Right cardiac atrium (tissue), 5 donors: Measurements from ENCODE around the gene CTSC. TPM values are rescaled to one million over a fixed set of nuclear protein-coding genes. Genes with fewer than 3 reads are reported as not detected.

Source experiments
- ATAC-seq, 2 donors: fragments of 200-7000 bp; cut with Tn5 transposase; one replicate each; pipeline versions ENCODE4 v1.8.0 to v1.9.1; 2020; ENCODE audit warnings: moderate library complexity in 2 of 2, mild to moderate bottlenecking in 1 of 2
- DNase-seq, 3 donors: peaks; one replicate each; pipeline ENCODE4 v3.0.0-alpha.2; 2020
- H3K27ac ChIP-seq: one replicate; pipeline ENCODE4 v1.5.1; 2013; ENCODE audit warnings: mild to moderate bottlenecking, low read length, control low read depth, moderate library complexity
- H3K27me3 ChIP-seq: one replicate; pipeline ENCODE4 v1.6.1; 2013; ENCODE audit not compliant: control insufficient read depth, insufficient read depth
- H3K4me1 ChIP-seq: one replicate; pipeline ENCODE4 v1.6.1; 2013; ENCODE audit warnings: low read length; ENCODE audit not compliant: control insufficient read depth, insufficient read depth
- H3K4me3 ChIP-seq: one replicate; pipeline ENCODE4 v1.5.1; 2013; ENCODE audit warnings: low read length, control low read depth
- H3K9me3 ChIP-seq: one replicate; pipeline ENCODE4 v1.6.1; 2013; ENCODE audit warnings: low read length; ENCODE audit not compliant: control insufficient read depth
- WGBS: extraction: QIAGEN DNeasy Blood & Tissue Kit; methylation state at CpG from one replicate; pipeline ENCODE4 v1.1.7; 2013; 5-methylcytosine and 5-hydroxymethylcytosine counted together
- intact Hi-C, 4 donors: fragments of 100-400 bp; cut with DNase I; formaldehyde crosslinking; loops; one replicate each; pipeline versions ENCODE4 v1.11.0 to v1.14.0; 2022 to 2023
- polyA plus RNA-seq: library from polyadenylated mRNA; stranded (reverse); fragments of 200-250 nt; gene quantifications from one replicate; pipeline ENCODE4 v1.2.3, GENCODE V29; 2013
- total RNA-seq, 4 donors: library from RNA; stranded (reverse); fragmentation: NEBNext Ultra II Directional; extraction: Animal tissue kit (Norgen Biotek cat#: 25700); gene quantifications; one replicate each; pipeline ENCODE4 v1.2.1, GENCODE V29; 2021
- donor health status: healthy with polysubstance abuse.
- donor health status: DM: no; HTN: yes; CAD: no.
- donor health status: DM: no; HTN: no; CAD: no.
- donor health status: DM: no; HTN: yes; CAD: no; lungs with severe emphysema.
- donor health status: DM: yes; HTN: yes; CAD: no.

CTSC gene
- total and polyA plus RNA-seq, 5 donors = 17.7 to 39.3 (median 28.7) TPM

GRCh38 chr11:88317536-88317935 is 20.0 kb downstream of the CTSC start:
- no peak for ATAC-seq
- H3K4me1 ChIP-seq = no peaks in the 10 kb centered on the region
- intact Hi-C loops = no loop called here
- no peaks in the 10 kb centered on the region for H3K9me3 ChIP-seq
- H3K27ac ChIP-seq = no peak overlapping the region
- H3K4me3 ChIP-seq = no peak overlapping the region
- H3K27me3 ChIP-seq = no peaks in the 10 kb centered on the region
- DNase-seq = no peak
- 68% methylated on average over 5 of the region's 5 CpGs for WGBS

- WGBS = 85% methylated on average over 5 of the region's 5 CpGs
Observed at GRCh38 chr11:88315981-88316441, 21.5 kb downstream of the CTSC start.

GRCh38 chr11:88315015-88315414 is 22.5 kb downstream of the CTSC start:
- ATAC-seq = no peak
- DNase-seq = no peak
- Histone ChIP-seq H3K27ac (no peak overlapping the region), H3K4me3 (no peak overlapping the region), H3K9me3 (no peaks in the 10 kb centered on the region), H3K4me1 (no peaks in the 10 kb centered on the region), H3K27me3 (no peaks in the 10 kb centered on the region)
- intact Hi-C loops = no loop called here
- WGBS = 88% methylated on average over 2 of the region's 2 CpGs

More at GRCh38 chr11:88315981-88316441, 21.5 kb downstream of the CTSC start:
- no peaks in the 10 kb centered on the region for H3K9me3 ChIP-seq
- DNase-seq = no peak
- no peaks in the 10 kb centered on the region for H3K27me3 ChIP-seq
- H3K4me1 ChIP-seq = no peaks in the 10 kb centered on the region
- intact Hi-C loops = no loop called here
- H3K4me3 ChIP-seq = no peak overlapping the region
- no peak for ATAC-seq
- no peak overlapping the region for H3K27ac ChIP-seq

- no peak for DNase-seq
- H3K27ac ChIP-seq = no peak overlapping the region
- intact Hi-C loops = no loop called here
- no peaks in the 10 kb centered on the region for H3K9me3 ChIP-seq
- ATAC-seq = no peak
- H3K4me1 ChIP-seq = no peaks in the 10 kb centered on the region
- 92% methylated on average over 2 of the region's 2 CpGs for WGBS
- no peak overlapping the region for H3K4me3 ChIP-seq
- no peaks in the 10 kb centered on the region for H3K27me3 ChIP-seq
Observed at GRCh38 chr11:88313441-88313840, 24.1 kb downstream of the CTSC start.

- WGBS = 0% methylated on average over 1 of the region's 1 CpG
- Histone ChIP-seq H3K9me3 (no peaks in the 10 kb centered on the region), H3K4me3 (no peak overlapping the region), H3K27ac (no peak overlapping the region), H3K4me1 (no peaks in the 10 kb centered on the region), H3K27me3 (no peaks in the 10 kb centered on the region)
- DNase-seq (no peak), ATAC-seq (no peak)
- intact Hi-C loops = no loop called here
Observed at GRCh38 chr11:88312628-88313027, 24.9 kb downstream of the CTSC start.

- intact Hi-C loops = no loop called here
- no peak for DNase-seq
- no peak for ATAC-seq
- Histone ChIP-seq H3K4me1 (no peaks in the 10 kb centered on the region), H3K27me3 (no peaks in the 10 kb centered on the region), H3K4me3 (no peak overlapping the region), H3K27ac (no peak overlapping the region), H3K9me3 (no peaks in the 10 kb centered on the region)
- WGBS = 46% methylated on average over 1 of the region's 1 CpG
Observed at GRCh38 chr11:88310246-88310645, 27.3 kb downstream of the CTSC start.

- no peak for ATAC-seq
- Histone ChIP-seq H3K9me3 (no peaks in the 10 kb centered on the region), H3K27me3 (no peaks in the 10 kb centered on the region), H3K27ac (no peak overlapping the region), H3K4me1 (no peaks in the 10 kb centered on the region), H3K4me3 (no peak overlapping the region)
- intact Hi-C loops = no loop called here
- no peak for DNase-seq
- WGBS = 65% methylated on average over 2 of the region's 2 CpGs
Observed at GRCh38 chr11:88308576-88308975, 29.0 kb downstream of the CTSC start.

- DNase-seq (no peak), ATAC-seq (no peak)
- intact Hi-C loops = no loop called here
- Histone ChIP-seq H3K9me3 (no peaks in the 10 kb centered on the region), H3K27ac (no peak overlapping the region), H3K4me3 (no peak overlapping the region), H3K4me1 (no peaks in the 10 kb centered on the region), H3K27me3 (no peaks in the 10 kb centered on the region)
- WGBS = 95% methylated on average over 11 of the region's 11 CpGs
Observed at GRCh38 chr11:88307749-88308425, 29.6 kb downstream of the CTSC start.

- no peaks in the 10 kb centered on the region for H3K4me1 ChIP-seq
- H3K4me3 ChIP-seq = no peak overlapping the region
- ATAC-seq (no peak), DNase-seq (no peak)
- H3K9me3 ChIP-seq = no peaks in the 10 kb centered on the region
- no peak overlapping the region for H3K27ac ChIP-seq
- WGBS = 86% methylated on average over 2 of the region's 2 CpGs
- no peaks in the 10 kb centered on the region for H3K27me3 ChIP-seq
- intact Hi-C loops = no loop called here
Observed at GRCh38 chr11:88306785-88307184, 30.8 kb downstream of the CTSC start.

GRCh38 chr11:88305430-88305829 is 32.1 kb downstream of the CTSC start:
- H3K27me3 ChIP-seq = no peaks in the 10 kb centered on the region
- ATAC-seq (no peak), DNase-seq (no peak)
- H3K4me1 ChIP-seq = peaks cover 2% of the 10 kb centered on the region
- WGBS = 83% methylated on average over 1 of the region's 1 CpG
- H3K9me3 ChIP-seq = no peaks in the 10 kb centered on the region
- no peak overlapping the region for H3K27ac ChIP-seq
- intact Hi-C loops = no loop called here
- H3K4me3 ChIP-seq = no peak overlapping the region

GRCh38 chr11:88304352-88304751 is 33.2 kb downstream of the CTSC start:
- Histone ChIP-seq H3K4me1 (peaks cover 2% of the 10 kb centered on the region), H3K27ac (no peak overlapping the region), H3K4me3 (no peak overlapping the region), H3K9me3 (no peaks in the 10 kb centered on the region), H3K27me3 (no peaks in the 10 kb centered on the region)
- 95% methylated on average over 1 of the region's 1 CpG for WGBS
- no peak for ATAC-seq
- intact Hi-C loops = no loop called here
- no peak for DNase-seq

- no peak for DNase-seq
- H3K4me1 ChIP-seq = peaks cover 2% of the 10 kb centered on the region
- no peak for ATAC-seq
- no peaks in the 10 kb centered on the region for H3K9me3 ChIP-seq
- no peak overlapping the region for H3K4me3 ChIP-seq
- no peak overlapping the region for H3K27ac ChIP-seq
- H3K27me3 ChIP-seq = no peaks in the 10 kb centered on the region
- 79% methylated on average over 1 of the region's 1 CpG for WGBS
- intact Hi-C loops = no loop called here
Observed at GRCh38 chr11:88303037-88303436, 34.5 kb downstream of the CTSC start.
